ENCODE measurements around the gene FOXL2. TPM values are rescaled to one million over a fixed set of nuclear protein-coding genes. Genes with fewer than 3 reads are reported as not detected.
A peak's percentile ranks its signal among the peaks of the same experiment; 100 is the strongest.

FOXL2 gene
- total and polyA plus RNA-seq, 4 donors, result not detected

- Histone ChIP-seq H3K9ac (ENCODE audit: low read depth in 1 of 2, low read length in 2 of 2) (peak overlapping the region in 1 of 2 donors; percentile 6), H3K27ac (ENCODE audit: low read depth in 1 of 2, low read length in 2 of 2) (peak overlapping the region; percentile 85 to 86)
- DNase-seq (ENCODE audit: low spot score), result no peak
Observed at GRCh38 chr3:138914870-138915502, 32.0 kb downstream of the FOXL2 start.

More at GRCh38 chr3:138914870-138915502, 32.0 kb downstream of the FOXL2 start:
- H3K4me3 ChIP-seq (ENCODE audit: low read depth in 1 of 3, low read length in 3 of 3), result peak overlapping the region; percentile 39 to 64 (median 52)
- WGBS, result 11% methylated on average over 19 of the region's 19 CpGs
- no peaks in the 10 kb centered on the region for H3K36me3 ChIP-seq (ENCODE audit: control insufficient read depth in 4 of 4, insufficient read depth in 3 of 4, low read depth in 1 of 4, low read length in 3 of 4)
- H3K4me1 ChIP-seq (ENCODE audit: control insufficient read depth in 4 of 4, insufficient read depth in 4 of 4, low read length in 3 of 4), result peaks cover 1 to 11% (median 7%) of the 10 kb centered on the region in 4 donors
- TF ChIP-seq YY1 (IDR thresholded peaks at IDR 0.05) (peak; percentile 45), RAD21 (IDR thresholded peaks at IDR 0.05) (peak in 1 of 2 donors; percentile 23), RXRA (IDR thresholded peaks at IDR 0.05) (peak; percentile 47 to 51), CTCF (IDR thresholded peaks at IDR 0.05; ENCODE audit: low read depth, low read length, missing input control) (no peak), FOXA1 (IDR thresholded peaks at IDR 0.05) (peak; percentile 32), SP1 (IDR thresholded peaks at IDR 0.05) (peak; percentile 79), FOXA2 (IDR thresholded peaks at IDR 0.05) (no peak), HNF4G (IDR thresholded peaks at IDR 0.05) (no peak), MAX (IDR thresholded peaks at IDR 0.05) (no peak), REST (IDR thresholded peaks at IDR 0.05) (no peak), GABPA (IDR thresholded peaks at IDR 0.05 in 1 of 2, conservative IDR thresholded peaks at IDR 0.05 in 1 of 2) (no peak), ATF3 (IDR thresholded peaks at IDR 0.05) (peak; percentile 69), EGR1 (IDR thresholded peaks at IDR 0.05; ENCODE audit: low read depth in 2 of 2) (no peak), ZBTB33 (IDR thresholded peaks at IDR 0.05) (no peak), NR2F2 (IDR thresholded peaks at IDR 0.05) (no peak), JUND (IDR thresholded peaks at IDR 0.05) (peak; percentile 73 to 75), HNF4A (conservative IDR thresholded peaks at IDR 0.05) (no peak), TAF1 (conservative IDR thresholded peaks at IDR 0.05) (no peak)
- no peaks in the 10 kb centered on the region for H3K9me3 ChIP-seq (ENCODE audit: control insufficient read depth in 4 of 4, low read length in 3 of 4)
- H3K27me3 ChIP-seq (ENCODE audit: control insufficient read depth in 4 of 4, insufficient read depth in 4 of 4, low read length in 3 of 4), result no peaks in the 10 kb centered on the region

Data from liver (tissue), 9 donors.